ENCODE data around the gene ISM2. TPM values are rescaled to one million over a fixed set of nuclear protein-coding genes. Genes with fewer than 3 reads are reported as not detected.

Gene ISM2
- total RNA-seq, 1 experiment from 2014 or later, result not detected

GRCh38 chr14:77436042-77436441 is 62.6 kb downstream of the ISM2 start (continued):
- TF ChIP-seq REST (IDR thresholded peaks at IDR 0.05; ENCODE audit: low read depth), result no peak
- TF ChIP-seq EZH2 (IDR thresholded peaks at IDR 0.05), result no peak
- TF ChIP-seq EZH2phosphoT487 (IDR thresholded peaks at IDR 0.05; ENCODE audit: borderline replicate concordance), result no peak
- TF ChIP-seq ZBTB33 (IDR thresholded peaks at IDR 0.05; ENCODE audit: extremely low read depth, insufficient replicate concordance, low read length), result no peak
- TF ChIP-seq ZFX (IDR thresholded peaks at IDR 0.05), result no peak
- TF ChIP-seq SIN3A (IDR thresholded peaks at IDR 0.05; ENCODE audit: low read depth), result no peak
- TF ChIP-seq ZNF274 (IDR thresholded peaks at IDR 0.05; ENCODE audit: low read depth, low read length), result no peak

- H3K27ac ChIP-seq (ENCODE audit: low read depth, low read length), result no peak overlapping the region
- ChIA-PET POLR2A (no interaction called here), CTCF (no interaction called here), RAD21 (ENCODE audit: low non-redundant PET in 1 of 2, low total read pairs in 2 of 2, uncharacterized antibody in 2 of 2, unreplicated experiment in 2 of 2) (no interaction called here)
- DNase-seq (ENCODE audit: low read depth, low spot score) (no peak), ATAC-seq (no peak)
- TF ChIP-seq SIN3A (IDR thresholded peaks at IDR 0.05; ENCODE audit: low read depth), result no peak
- TF ChIP-seq EZH2phosphoT487 (IDR thresholded peaks at IDR 0.05; ENCODE audit: borderline replicate concordance), result no peak
- no peak for TF ChIP-seq ATF3 (IDR thresholded peaks at IDR 0.05)
- H3K9me2 ChIP-seq (ENCODE audit: insufficient read depth), result no peaks in the 10 kb centered on the region
- H3K4me1 ChIP-seq (ENCODE audit: control insufficient read depth in 1 of 2, insufficient read depth in 2 of 2, low read length in 2 of 2), result no peaks in the 10 kb centered on the region
- intact Hi-C loops (cut with micrococcal nuclease), result no loop called here
- no peaks in the 10 kb centered on the region for H3K27me3 ChIP-seq (ENCODE audit: insufficient read depth, low read length)
- H3K9me3 ChIP-seq (ENCODE audit: control insufficient read depth in 1 of 2, insufficient read depth in 1 of 2, low read depth in 1 of 2, low read length in 2 of 2), result no peaks in the 10 kb centered on the region
- H3K9ac ChIP-seq (ENCODE audit: low read length), result no peak overlapping the region
- no TSS peak for BruUV-seq (replicated peaks)
- H3K4me3 ChIP-seq (replicated peaks in 1 of 2; ENCODE audit: low read depth in 1 of 2, low read length in 2 of 2), result no peak overlapping the region
- peaks cover 22 to 48% of the 10 kb centered on the region in 2 experiments; a peak in 3 of 4 replicates for H3K36me3 ChIP-seq (ENCODE audit: control insufficient read depth in 1 of 2, insufficient read depth in 2 of 2, low read length in 2 of 2)
- H3K79me2 ChIP-seq (ENCODE audit: insufficient read depth, low read length), result no peaks in the 10 kb centered on the region
- no peaks in the 10 kb centered on the region for H4K20me1 ChIP-seq (ENCODE audit: insufficient read depth)
- H3K4me2 ChIP-seq (ENCODE audit: low read length), result no peak overlapping the region
- no peak overlapping the region for H2AFZ ChIP-seq (ENCODE audit: low read depth, low read length, poor library complexity, severe bottlenecking)
These were observed 72.2 kb downstream of the ISM2 start for GRCh38 chr14:77426396-77426795.

All from HCT116 (cell line).